Measurements from ENCODE around the gene C17orf100.

C17orf100 gene

DNA sequence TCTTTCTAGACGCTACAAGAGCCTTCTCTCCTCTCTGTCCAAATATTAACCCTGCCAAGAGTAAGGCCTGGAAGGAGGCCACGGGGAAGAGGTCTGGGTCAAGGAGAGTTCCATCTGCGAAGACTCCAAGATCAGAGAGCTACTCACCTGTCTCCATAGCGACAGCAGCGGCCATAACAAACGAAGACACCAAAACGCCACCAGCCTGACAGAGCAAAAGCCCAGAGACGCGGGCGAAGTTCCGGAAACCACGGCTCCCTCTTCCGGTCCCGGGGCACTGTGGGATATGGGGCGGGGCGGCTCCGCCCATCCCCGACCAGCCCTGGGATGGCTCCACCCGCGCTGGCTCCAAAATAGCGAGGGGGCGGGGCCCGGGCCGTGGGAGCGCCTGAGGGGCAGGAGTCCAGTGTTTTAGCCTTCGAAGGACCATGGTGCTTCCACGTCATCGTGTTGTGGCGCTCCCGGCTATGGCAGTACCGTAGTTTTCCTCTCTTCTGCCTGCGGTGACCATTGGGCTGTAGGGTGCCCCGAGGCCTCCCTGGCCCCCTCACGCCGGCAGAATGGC, at the start of gene C17orf100, which contains the start of gene MED31:
Gene C17orf100 (plus strand): TSS at position 409 of the 565 bp plus-strand sequence. CDS start 152 bp downstream, at position 561.
Gene MED31 (minus strand): TSS at position 252 of the 565 bp plus-strand sequence. CDS start 77 bp downstream, at position 175.
- H3K4me1 ChIP-seq (ENCODE audit: control insufficient read depth, low read depth, low read length): peaks cover 18% of the 10 kb centered on the region
- peaks cover 5% of the 10 kb centered on the region for H3K36me3 ChIP-seq (ENCODE audit: control insufficient read depth, low read depth, low read length)
- peaks cover 44% of the 10 kb centered on the region for H3K27me3 ChIP-seq (ENCODE audit: control insufficient read depth, insufficient read depth, low read length)
- peak within 1 kb of the TSS; percentile 93 for H3K27ac ChIP-seq (ENCODE audit: low read length)
- H3K9me3 ChIP-seq (ENCODE audit: control insufficient read depth, low read depth, low read length): no peaks in the 10 kb centered on the region
- peak within 1 kb of the TSS; percentile 93 for H3K4me3 ChIP-seq (ENCODE audit: low read length)
- peak within 1 kb of the TSS; percentile 94 for H3K9ac ChIP-seq (ENCODE audit: low read length)

DNA sequence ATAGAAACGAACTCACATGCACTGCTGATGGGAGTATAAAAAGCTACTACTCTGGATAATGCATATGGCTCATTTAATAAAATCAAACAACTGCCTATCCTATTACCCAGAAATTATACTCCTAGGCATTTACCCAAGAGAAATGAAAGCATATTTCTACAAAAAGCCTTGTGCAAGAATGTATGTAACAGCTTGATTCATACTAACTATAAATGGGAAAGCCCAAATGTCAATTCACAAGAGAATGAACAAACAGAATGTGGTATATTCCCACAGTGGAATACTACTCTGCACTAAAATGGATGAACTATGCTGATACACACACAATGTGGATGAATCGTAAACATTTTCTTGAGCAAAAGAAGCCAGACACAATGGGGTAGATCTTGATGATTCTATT, 49.4 kb upstream of the C17orf100 start:
- Histone ChIP-seq H3K4me1 (ENCODE audit: control insufficient read depth, low read depth, low read length) (no peaks in the 10 kb centered on the region), H3K36me3 (ENCODE audit: control insufficient read depth, low read depth, low read length) (peaks cover 57% of the 10 kb centered on the region), H3K27me3 (ENCODE audit: control insufficient read depth, insufficient read depth, low read length) (no peaks in the 10 kb centered on the region), H3K27ac (ENCODE audit: low read length) (no peak overlapping the region), H3K9me3 (ENCODE audit: control insufficient read depth, low read depth, low read length) (no peaks in the 10 kb centered on the region), H3K4me3 (ENCODE audit: low read length) (no peak overlapping the region), H3K9ac (ENCODE audit: low read length) (no peak overlapping the region)

DNA sequence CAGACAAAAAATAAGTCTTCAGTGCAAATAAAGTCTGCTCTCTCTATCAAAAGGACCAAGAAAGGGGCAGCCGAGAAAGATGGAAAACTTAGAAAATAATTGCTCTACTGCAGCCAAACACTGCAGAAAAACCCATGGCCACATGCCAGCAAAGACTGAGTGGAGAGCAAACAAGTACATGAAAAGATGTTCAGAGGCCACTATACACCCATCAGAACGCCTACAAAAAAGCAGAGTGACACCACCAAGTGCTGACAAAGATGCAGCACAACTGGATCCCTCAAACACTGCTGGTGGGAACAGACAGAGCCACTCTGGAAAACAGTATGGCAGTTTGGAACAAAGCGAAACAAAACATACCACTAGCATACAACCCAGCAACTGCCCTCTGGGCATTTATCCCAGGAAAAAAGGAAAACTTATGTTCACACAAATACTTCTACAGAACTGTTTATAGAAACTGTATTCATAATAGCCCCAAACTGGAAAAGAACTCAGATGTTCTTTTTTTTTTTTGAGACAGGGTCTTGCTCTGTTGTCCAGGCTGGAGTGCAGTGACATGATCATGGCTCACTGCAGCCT, 47.7 kb upstream of the C17orf100 start:
- H3K4me1 ChIP-seq (ENCODE audit: control insufficient read depth, low read depth, low read length): no peaks in the 10 kb centered on the region
- no peak overlapping the region for H3K27ac ChIP-seq (ENCODE audit: low read length)
- peaks cover 59% of the 10 kb centered on the region for H3K36me3 ChIP-seq (ENCODE audit: control insufficient read depth, low read depth, low read length)
- no peak overlapping the region for H3K9ac ChIP-seq (ENCODE audit: low read length)
- no peak overlapping the region for H3K4me3 ChIP-seq (ENCODE audit: low read length)
- no peaks in the 10 kb centered on the region for H3K27me3 ChIP-seq (ENCODE audit: control insufficient read depth, insufficient read depth, low read length)
- H3K9me3 ChIP-seq (ENCODE audit: control insufficient read depth, low read depth, low read length): no peaks in the 10 kb centered on the region

DNA sequence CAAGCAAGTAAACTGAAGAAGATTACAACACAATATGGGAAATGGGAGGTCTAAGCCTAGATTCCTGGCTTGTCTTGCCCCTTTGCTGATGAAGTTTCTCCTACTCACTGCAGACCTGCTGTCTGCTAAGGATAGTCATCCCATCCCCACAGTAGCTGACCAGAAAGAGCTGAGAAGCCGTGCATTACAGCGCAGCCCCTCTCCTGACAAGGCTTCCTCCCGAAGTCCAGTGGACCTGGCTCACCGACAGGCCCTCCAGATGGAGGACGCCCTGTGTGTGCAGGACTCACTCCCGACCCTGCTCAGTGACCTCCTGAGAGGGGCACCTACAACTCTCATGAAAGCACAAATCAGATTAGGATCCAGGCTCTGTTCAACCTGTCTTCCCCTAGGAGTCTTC, 46.4 kb upstream of the C17orf100 start:
- Histone ChIP-seq H3K9me3 (ENCODE audit: control insufficient read depth, low read depth, low read length) (no peaks in the 10 kb centered on the region), H3K4me3 (ENCODE audit: low read length) (no peak overlapping the region), H3K36me3 (ENCODE audit: control insufficient read depth, low read depth, low read length) (peaks cover 56% of the 10 kb centered on the region), H3K9ac (ENCODE audit: low read length) (no peak overlapping the region), H3K27me3 (ENCODE audit: control insufficient read depth, insufficient read depth, low read length) (no peaks in the 10 kb centered on the region), H3K4me1 (ENCODE audit: control insufficient read depth, low read depth, low read length) (no peaks in the 10 kb centered on the region), H3K27ac (ENCODE audit: low read length) (no peak overlapping the region)

DNA sequence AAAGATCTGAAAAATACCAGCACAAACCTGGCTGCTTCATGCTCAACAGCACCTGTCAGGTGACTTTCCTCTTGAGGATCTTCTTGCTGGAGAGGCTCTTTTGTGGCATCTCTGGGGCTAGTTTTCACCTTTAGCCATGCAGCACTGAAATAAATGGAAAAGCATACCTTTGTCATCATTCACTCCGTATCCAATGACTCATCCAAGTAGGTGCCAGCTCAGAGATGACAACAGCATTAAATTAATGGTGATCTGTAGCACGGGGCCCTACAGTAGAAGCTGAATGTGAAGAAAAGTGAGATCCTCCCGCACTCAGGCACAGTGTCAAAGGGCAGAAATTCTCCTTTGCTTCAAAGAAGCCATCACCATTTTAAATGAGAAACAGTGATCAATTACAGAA, 43.2 kb upstream of the C17orf100 start:
- Histone ChIP-seq H3K4me1 (ENCODE audit: control insufficient read depth, low read depth, low read length) (no peaks in the 10 kb centered on the region), H3K27me3 (ENCODE audit: control insufficient read depth, insufficient read depth, low read length) (no peaks in the 10 kb centered on the region), H3K9me3 (ENCODE audit: control insufficient read depth, low read depth, low read length) (no peaks in the 10 kb centered on the region), H3K4me3 (ENCODE audit: low read length) (no peak overlapping the region), H3K27ac (ENCODE audit: low read length) (no peak overlapping the region), H3K36me3 (ENCODE audit: control insufficient read depth, low read depth, low read length) (peaks cover 53% of the 10 kb centered on the region), H3K9ac (ENCODE audit: low read length) (no peak overlapping the region)

DNA sequence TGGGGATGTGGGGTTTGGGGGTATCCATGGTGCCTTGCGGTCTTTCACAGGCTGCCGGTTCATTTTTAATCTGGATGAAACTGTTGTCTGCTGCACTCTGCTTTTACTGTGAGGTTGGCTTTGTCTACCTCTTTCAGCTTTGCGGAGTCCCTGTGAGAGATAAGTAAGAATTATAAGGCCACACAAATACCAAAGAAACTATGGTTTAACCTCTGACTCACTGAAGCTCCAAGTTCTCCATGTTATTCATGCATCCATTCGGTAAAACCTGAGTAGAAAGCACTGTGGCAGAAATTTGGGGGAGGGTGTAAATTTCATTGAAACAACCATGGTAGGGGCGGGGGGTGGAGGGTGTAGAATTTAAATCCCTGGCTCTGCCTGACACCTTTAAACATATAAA, 41.6 kb upstream of the C17orf100 start:
- no peaks in the 10 kb centered on the region for H3K9me3 ChIP-seq (ENCODE audit: control insufficient read depth, low read depth, low read length)
- no peak overlapping the region for H3K9ac ChIP-seq (ENCODE audit: low read length)
- H3K4me3 ChIP-seq (ENCODE audit: low read length): no peak overlapping the region
- H3K4me1 ChIP-seq (ENCODE audit: control insufficient read depth, low read depth, low read length): no peaks in the 10 kb centered on the region
- peaks cover 53% of the 10 kb centered on the region for H3K36me3 ChIP-seq (ENCODE audit: control insufficient read depth, low read depth, low read length)
- no peak overlapping the region for H3K27ac ChIP-seq (ENCODE audit: low read length)
- no peaks in the 10 kb centered on the region for H3K27me3 ChIP-seq (ENCODE audit: control insufficient read depth, insufficient read depth, low read length)

DNA sequence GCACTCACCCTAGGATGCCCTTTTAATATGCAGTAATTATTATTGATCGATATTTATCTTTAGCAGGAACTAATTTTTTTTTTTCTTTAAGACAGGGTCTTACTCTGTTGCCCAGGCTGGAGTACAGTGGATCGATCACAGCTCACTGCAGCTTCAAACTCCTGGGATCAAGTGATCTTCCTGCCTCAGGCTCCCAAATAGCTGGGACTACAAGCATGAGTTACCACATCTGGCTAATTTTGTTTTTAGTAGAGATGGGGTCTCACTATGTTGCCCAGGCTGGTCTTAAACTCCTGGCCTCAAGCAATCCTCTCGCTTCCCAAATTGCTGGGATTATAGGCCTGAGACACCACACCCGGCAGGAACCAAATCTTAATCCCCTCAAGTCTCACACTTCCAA, 40.3 kb upstream of the C17orf100 start:
- no peaks in the 10 kb centered on the region for H3K9me3 ChIP-seq (ENCODE audit: control insufficient read depth, low read depth, low read length)
- H3K9ac ChIP-seq (ENCODE audit: low read length): no peak overlapping the region
- no peaks in the 10 kb centered on the region for H3K27me3 ChIP-seq (ENCODE audit: control insufficient read depth, insufficient read depth, low read length)
- H3K27ac ChIP-seq (ENCODE audit: low read length): no peak overlapping the region
- H3K4me1 ChIP-seq (ENCODE audit: control insufficient read depth, low read depth, low read length): no peaks in the 10 kb centered on the region
- peaks cover 44% of the 10 kb centered on the region for H3K36me3 ChIP-seq (ENCODE audit: control insufficient read depth, low read depth, low read length)
- H3K4me3 ChIP-seq (ENCODE audit: low read length): no peak overlapping the region

DNA sequence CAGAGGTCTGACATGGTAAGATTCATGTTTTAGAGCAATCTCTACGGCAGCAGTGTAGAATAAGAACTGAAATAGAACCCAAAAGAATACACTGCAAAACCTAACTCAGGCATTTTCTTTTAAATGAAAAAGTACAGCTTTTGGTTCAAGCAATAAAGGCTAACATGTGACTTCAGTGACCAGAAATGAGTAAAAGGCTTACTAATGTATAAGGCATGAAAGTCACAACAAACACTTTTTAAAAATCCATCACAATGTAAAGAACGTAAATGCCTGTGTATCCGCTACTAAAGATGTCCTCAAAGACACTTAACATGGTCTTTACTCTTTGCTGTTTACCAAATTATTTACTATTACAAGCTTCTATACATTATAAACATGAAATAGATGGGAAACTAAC, 27.6 kb upstream of the C17orf100 start:
- H3K27ac ChIP-seq (ENCODE audit: low read length): no peak overlapping the region
- H3K27me3 ChIP-seq (ENCODE audit: control insufficient read depth, insufficient read depth, low read length): no peaks in the 10 kb centered on the region
- H3K9me3 ChIP-seq (ENCODE audit: control insufficient read depth, low read depth, low read length): no peaks in the 10 kb centered on the region
- no peak overlapping the region for H3K4me3 ChIP-seq (ENCODE audit: low read length)
- no peak overlapping the region for H3K9ac ChIP-seq (ENCODE audit: low read length)
- H3K4me1 ChIP-seq (ENCODE audit: control insufficient read depth, low read depth, low read length): no peaks in the 10 kb centered on the region
- peaks cover 65% of the 10 kb centered on the region for H3K36me3 ChIP-seq (ENCODE audit: control insufficient read depth, low read depth, low read length)

DNA sequence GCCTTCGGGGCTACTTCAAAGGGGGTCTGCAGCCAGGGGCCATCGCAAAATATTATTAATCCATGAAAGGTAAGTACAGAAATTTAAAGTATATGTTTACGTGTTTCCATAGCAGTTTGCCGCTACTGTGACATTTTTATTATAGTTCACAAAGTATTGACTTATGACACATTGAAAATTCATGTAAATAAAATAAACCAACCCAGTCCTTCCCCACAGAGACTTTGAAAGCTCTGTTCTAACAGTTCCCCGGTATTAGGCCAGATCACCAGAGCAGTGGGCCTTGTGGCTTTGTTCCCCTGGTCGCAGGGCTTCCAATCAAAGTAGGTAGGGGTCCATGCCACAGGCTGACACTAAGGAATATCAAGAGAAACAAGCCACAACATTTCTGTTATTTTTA, 24.9 kb upstream of the C17orf100 start:
- Histone ChIP-seq H3K36me3 (ENCODE audit: control insufficient read depth, low read depth, low read length) (peaks cover 68% of the 10 kb centered on the region), H3K27me3 (ENCODE audit: control insufficient read depth, insufficient read depth, low read length) (no peaks in the 10 kb centered on the region), H3K9ac (ENCODE audit: low read length) (no peak overlapping the region), H3K4me3 (ENCODE audit: low read length) (no peak overlapping the region), H3K9me3 (ENCODE audit: control insufficient read depth, low read depth, low read length) (no peaks in the 10 kb centered on the region), H3K4me1 (ENCODE audit: control insufficient read depth, low read depth, low read length) (no peaks in the 10 kb centered on the region), H3K27ac (ENCODE audit: low read length) (no peak overlapping the region)

DNA sequence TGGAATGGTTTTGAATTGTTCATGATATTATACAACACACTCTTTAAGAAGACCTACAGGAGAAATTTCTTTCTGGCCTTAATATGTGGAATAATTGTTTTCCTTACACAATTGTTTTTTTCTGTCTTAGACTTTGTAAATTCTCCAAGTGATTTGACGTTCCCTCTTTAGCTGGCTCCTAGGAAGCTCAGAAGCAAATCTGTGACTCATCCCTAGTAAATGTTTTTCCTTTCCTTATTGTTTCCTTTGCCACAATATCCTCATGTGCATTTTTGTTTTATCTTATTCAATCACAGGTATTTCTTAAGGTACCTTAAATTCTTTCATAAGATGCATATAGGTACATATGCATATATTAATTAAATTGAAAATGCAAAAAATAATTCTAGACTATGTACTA, 24.5 kb upstream of the C17orf100 start:
- Histone ChIP-seq H3K9ac (ENCODE audit: low read length) (no peak overlapping the region), H3K9me3 (ENCODE audit: control insufficient read depth, low read depth, low read length) (no peaks in the 10 kb centered on the region), H3K4me1 (ENCODE audit: control insufficient read depth, low read depth, low read length) (no peaks in the 10 kb centered on the region), H3K36me3 (ENCODE audit: control insufficient read depth, low read depth, low read length) (peaks cover 69% of the 10 kb centered on the region), H3K27ac (ENCODE audit: low read length) (no peak overlapping the region), H3K27me3 (ENCODE audit: control insufficient read depth, insufficient read depth, low read length) (no peaks in the 10 kb centered on the region), H3K4me3 (ENCODE audit: low read length) (no peak overlapping the region)

DNA sequence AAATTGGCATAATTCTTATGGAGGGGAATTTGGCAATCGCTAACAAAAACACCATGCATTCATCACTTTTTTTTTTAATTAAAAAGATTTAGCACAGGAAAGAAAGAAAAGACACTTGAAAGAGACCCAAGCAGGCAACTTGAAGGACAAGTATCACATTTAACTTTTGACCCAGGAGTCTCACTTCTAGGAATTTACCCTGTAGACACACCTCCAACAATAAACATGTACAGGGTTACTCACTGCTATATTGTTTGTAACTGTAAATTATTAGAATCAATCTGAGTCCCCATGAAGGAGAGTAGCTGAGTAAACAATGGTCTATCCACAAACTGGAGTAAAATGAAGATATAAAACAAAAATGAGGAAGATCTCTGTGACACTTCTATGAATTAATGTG, 21.2 kb upstream of the C17orf100 start:
- no peaks in the 10 kb centered on the region for H3K27me3 ChIP-seq (ENCODE audit: control insufficient read depth, insufficient read depth, low read length)
- peaks cover 63% of the 10 kb centered on the region for H3K36me3 ChIP-seq (ENCODE audit: control insufficient read depth, low read depth, low read length)
- H3K9me3 ChIP-seq (ENCODE audit: control insufficient read depth, low read depth, low read length): no peaks in the 10 kb centered on the region
- no peak overlapping the region for H3K27ac ChIP-seq (ENCODE audit: low read length)
- H3K9ac ChIP-seq (ENCODE audit: low read length): no peak overlapping the region
- H3K4me3 ChIP-seq (ENCODE audit: low read length): no peak overlapping the region
- no peaks in the 10 kb centered on the region for H3K4me1 ChIP-seq (ENCODE audit: control insufficient read depth, low read depth, low read length)

DNA sequence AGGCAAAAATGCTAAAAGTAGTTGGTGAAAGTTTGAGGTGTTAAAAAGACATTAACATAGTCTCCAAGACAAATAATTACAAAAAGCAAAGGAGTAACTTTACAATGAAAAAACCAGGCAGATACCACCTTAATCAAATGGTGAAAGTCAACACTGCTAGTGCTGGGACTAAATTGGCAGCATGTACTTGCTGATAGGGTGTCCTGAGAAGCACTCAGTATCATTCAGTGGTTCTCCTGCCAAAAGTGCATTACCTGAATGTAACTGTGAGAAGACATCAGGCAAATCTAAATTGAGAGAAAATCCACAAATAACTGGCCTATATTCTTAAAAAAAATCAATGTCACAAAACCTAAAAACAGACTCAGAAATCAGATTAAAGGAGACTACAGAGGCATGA, 19.0 kb upstream of the C17orf100 start:
- no peak overlapping the region for H3K27ac ChIP-seq (ENCODE audit: low read length)
- H3K4me3 ChIP-seq (ENCODE audit: low read length): no peak overlapping the region
- peaks cover 53% of the 10 kb centered on the region for H3K36me3 ChIP-seq (ENCODE audit: control insufficient read depth, low read depth, low read length)
- no peaks in the 10 kb centered on the region for H3K27me3 ChIP-seq (ENCODE audit: control insufficient read depth, insufficient read depth, low read length)
- no peaks in the 10 kb centered on the region for H3K9me3 ChIP-seq (ENCODE audit: control insufficient read depth, low read depth, low read length)
- H3K4me1 ChIP-seq (ENCODE audit: control insufficient read depth, low read depth, low read length): no peaks in the 10 kb centered on the region
- H3K9ac ChIP-seq (ENCODE audit: low read length): no peak overlapping the region

Data from iPS-18a (cell line).